ENCODE data around the gene WDR53.

The WDR53 gene

GRCh38 chr3:196602673-196603072 lies 34.3 kb upstream of the WDR53 start:
- no peak for TF ChIP-seq RAD21 (IDR thresholded peaks at IDR 0.05; ENCODE audit: low read depth)
- TF ChIP-seq TAF1 (IDR thresholded peaks at IDR 0.05; ENCODE audit: low read depth): no peak
- TF ChIP-seq EP300 (IDR thresholded peaks at IDR 0.05; ENCODE audit: borderline replicate concordance): no peak
- TF ChIP-seq TCF12 (IDR thresholded peaks at IDR 0.05; ENCODE audit: low read depth): no peak
- TF ChIP-seq, protein P1, sequence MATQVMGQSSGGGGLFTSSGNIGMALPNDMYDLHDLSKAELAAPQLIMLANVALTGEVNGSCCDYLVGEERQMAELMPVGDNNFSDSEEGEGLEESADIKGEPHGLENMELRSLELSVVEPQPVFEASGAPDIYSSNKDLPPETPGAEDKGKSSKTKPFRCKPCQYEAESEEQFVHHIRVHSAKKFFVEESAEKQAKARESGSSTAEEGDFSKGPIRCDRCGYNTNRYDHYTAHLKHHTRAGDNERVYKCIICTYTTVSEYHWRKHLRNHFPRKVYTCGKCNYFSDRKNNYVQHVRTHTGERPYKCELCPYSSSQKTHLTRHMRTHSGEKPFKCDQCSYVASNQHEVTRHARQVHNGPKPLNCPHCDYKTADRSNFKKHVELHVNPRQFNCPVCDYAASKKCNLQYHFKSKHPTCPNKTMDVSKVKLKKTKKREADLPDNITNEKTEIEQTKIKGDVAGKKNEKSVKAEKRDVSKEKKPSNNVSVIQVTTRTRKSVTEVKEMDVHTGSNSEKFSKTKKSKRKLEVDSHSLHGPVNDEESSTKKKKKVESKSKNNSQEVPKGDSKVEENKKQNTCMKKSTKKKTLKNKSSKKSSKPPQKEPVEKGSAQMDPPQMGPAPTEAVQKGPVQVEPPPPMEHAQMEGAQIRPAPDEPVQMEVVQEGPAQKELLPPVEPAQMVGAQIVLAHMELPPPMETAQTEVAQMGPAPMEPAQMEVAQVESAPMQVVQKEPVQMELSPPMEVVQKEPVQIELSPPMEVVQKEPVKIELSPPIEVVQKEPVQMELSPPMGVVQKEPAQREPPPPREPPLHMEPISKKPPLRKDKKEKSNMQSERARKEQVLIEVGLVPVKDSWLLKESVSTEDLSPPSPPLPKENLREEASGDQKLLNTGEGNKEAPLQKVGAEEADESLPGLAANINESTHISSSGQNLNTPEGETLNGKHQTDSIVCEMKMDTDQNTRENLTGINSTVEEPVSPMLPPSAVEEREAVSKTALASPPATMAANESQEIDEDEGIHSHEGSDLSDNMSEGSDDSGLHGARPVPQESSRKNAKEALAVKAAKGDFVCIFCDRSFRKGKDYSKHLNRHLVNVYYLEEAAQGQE (IDR thresholded peaks at IDR 0.05; ENCODE audit: low read depth): no peak
- no peak for TF ChIP-seq CEBPB (IDR thresholded peaks at IDR 0.05)
- no peak for TF ChIP-seq CREB1 (IDR thresholded peaks at IDR 0.05; ENCODE audit: low read depth)
- no peak for TF ChIP-seq NFIC (IDR thresholded peaks at IDR 0.05)

- TF ChIP-seq EP300 (IDR thresholded peaks at IDR 0.05; ENCODE audit: borderline replicate concordance) (no peak), ZBTB7A (IDR thresholded peaks at IDR 0.05; ENCODE audit: low read depth) (no peak), RAD21 (IDR thresholded peaks at IDR 0.05; ENCODE audit: low read depth) (no peak)
- TF ChIP-seq, protein P2, sequence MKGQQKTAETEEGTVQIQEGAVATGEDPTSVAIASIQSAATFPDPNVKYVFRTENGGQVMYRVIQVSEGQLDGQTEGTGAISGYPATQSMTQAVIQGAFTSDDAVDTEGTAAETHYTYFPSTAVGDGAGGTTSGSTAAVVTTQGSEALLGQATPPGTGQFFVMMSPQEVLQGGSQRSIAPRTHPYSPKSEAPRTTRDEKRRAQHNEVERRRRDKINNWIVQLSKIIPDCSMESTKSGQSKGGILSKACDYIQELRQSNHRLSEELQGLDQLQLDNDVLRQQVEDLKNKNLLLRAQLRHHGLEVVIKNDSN (IDR thresholded peaks at IDR 0.05): no peak
Observed at GRCh38 chr3:196600359-196600758, 32.0 kb upstream of the WDR53 start.

DNA sequence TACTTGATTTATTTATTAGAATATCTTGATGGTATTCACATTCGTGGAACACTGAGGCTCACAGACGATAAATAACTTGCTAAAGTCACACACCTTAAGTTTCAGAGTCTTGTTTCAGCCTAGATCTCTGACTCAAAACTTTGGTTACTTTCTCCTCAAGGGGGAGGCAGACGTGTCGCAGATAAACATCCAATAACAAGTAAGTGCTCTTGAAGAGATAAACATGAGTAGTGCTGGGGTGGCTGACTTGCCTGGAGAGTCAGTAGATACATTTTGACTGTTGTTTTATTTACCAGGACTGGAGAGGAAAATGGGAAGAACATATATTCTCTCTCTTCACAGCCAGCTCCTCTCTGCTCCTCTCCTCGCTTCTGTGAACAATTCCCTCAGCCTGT lies 31.4 kb upstream of the WDR53 start:
- TF ChIP-seq, protein P1 (IDR thresholded peaks at IDR 0.05; ENCODE audit: low read depth): no peak
- TF ChIP-seq TEAD4 (IDR thresholded peaks at IDR 0.05): no peak
- no peak for TF ChIP-seq MAX (IDR thresholded peaks at IDR 0.05)
- TF ChIP-seq CEBPB (IDR thresholded peaks at IDR 0.05): no peak
- no peak for TF ChIP-seq RAD21 (IDR thresholded peaks at IDR 0.05; ENCODE audit: low read depth)
- no peak for TF ChIP-seq CREB1 (IDR thresholded peaks at IDR 0.05; ENCODE audit: low read depth)

- TF ChIP-seq EP300 (IDR thresholded peaks at IDR 0.05; ENCODE audit: borderline replicate concordance): no peak
- no peak for TF ChIP-seq TCF12 (IDR thresholded peaks at IDR 0.05; ENCODE audit: low read depth)
- TF ChIP-seq, protein P2 (IDR thresholded peaks at IDR 0.05): no peak
Observed at GRCh38 chr3:196596355-196596754, 28.0 kb upstream of the WDR53 start.

- TF ChIP-seq, protein P2 (IDR thresholded peaks at IDR 0.05): no peak
- no peak for TF ChIP-seq TEAD4 (IDR thresholded peaks at IDR 0.05)
- TF ChIP-seq NFIC (IDR thresholded peaks at IDR 0.05): no peak
- no peak for TF ChIP-seq YY1 (IDR thresholded peaks at IDR 0.05; ENCODE audit: low read depth)
- no peak for TF ChIP-seq CEBPB (IDR thresholded peaks at IDR 0.05)
- no peak for TF ChIP-seq MAX (IDR thresholded peaks at IDR 0.05)
- no peak for TF ChIP-seq FOXM1 (IDR thresholded peaks at IDR 0.05; ENCODE audit: borderline replicate concordance, low read depth)
Observed at GRCh38 chr3:196590279-196590678, 21.9 kb upstream of the WDR53 start.

DNA sequence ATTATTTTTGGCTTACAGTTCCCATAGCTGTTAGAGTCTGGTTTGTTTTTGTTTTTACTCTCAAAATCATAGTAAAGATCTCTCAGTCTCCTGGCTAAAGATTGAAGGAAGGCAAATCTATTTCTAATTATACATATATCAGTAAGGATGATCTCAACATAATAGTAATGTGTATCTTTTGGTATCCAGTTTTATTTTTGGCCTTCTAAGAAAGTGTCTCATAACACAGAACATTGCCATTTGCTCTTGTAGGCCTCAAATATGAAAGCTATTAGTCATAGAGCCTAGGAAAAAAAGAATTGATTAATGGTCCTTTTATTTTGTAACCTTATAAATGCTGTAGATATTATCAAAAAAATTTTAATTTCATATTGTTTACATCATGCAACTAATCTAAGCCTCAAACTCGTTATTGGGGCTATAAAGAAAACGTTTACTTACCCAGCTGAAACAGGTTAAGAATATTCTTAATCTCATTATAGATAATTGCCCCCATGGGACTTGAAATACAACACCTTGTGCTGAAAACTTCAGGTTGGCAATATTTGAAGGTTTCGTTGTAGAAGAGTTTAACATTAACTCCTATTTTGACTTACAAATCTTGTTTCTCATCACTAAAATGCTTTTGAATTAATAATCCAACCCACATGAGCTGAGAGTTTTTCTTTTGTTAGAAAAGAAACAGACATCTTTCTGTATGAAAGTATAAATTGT lies 16.8 kb upstream of the WDR53 start:
- no peak for TF ChIP-seq TCF12 (IDR thresholded peaks at IDR 0.05; ENCODE audit: low read depth)
- no peak for TF ChIP-seq CREB1 (IDR thresholded peaks at IDR 0.05; ENCODE audit: low read depth)
- TF ChIP-seq TEAD4 (IDR thresholded peaks at IDR 0.05): no peak

DNA sequence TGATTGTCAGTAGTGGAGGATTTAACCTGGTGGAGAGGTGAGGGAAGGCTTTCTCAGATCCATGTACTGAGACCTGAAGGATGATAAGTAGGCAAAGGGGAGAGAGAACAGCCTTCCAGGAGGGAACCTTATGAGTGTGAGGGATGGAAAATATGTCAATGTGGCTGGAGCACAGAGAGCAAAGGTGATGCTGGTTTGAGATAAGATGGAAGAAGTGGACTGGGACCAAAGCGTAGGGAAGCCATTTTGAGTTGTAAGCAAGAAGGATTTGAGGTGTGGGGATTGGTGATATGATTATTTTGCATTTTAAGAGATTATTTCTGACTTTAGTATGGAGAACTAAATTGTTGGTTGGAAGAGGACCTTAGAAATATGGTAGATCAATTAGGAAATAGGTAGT lies 4.0 kb upstream of the WDR53 start:
- TF ChIP-seq TEAD4 (IDR thresholded peaks at IDR 0.05) (no peak), FOXM1 (IDR thresholded peaks at IDR 0.05; ENCODE audit: borderline replicate concordance, low read depth) (no peak), NFIC (IDR thresholded peaks at IDR 0.05) (no peak), EP300 (IDR thresholded peaks at IDR 0.05; ENCODE audit: borderline replicate concordance) (no peak), TCF12 (IDR thresholded peaks at IDR 0.05; ENCODE audit: low read depth) (no peak), ZBTB7A (IDR thresholded peaks at IDR 0.05; ENCODE audit: low read depth) (no peak), CREB1 (IDR thresholded peaks at IDR 0.05; ENCODE audit: low read depth) (no peak), EGR1 (IDR thresholded peaks at IDR 0.05) (no peak), TAF1 (IDR thresholded peaks at IDR 0.05; ENCODE audit: low read depth) (no peak), CEBPB (IDR thresholded peaks at IDR 0.05) (no peak), MAX (IDR thresholded peaks at IDR 0.05) (no peak), YY1 (IDR thresholded peaks at IDR 0.05; ENCODE audit: low read depth) (no peak), RAD21 (IDR thresholded peaks at IDR 0.05; ENCODE audit: low read depth) (no peak)
- TF ChIP-seq, protein P1 (IDR thresholded peaks at IDR 0.05; ENCODE audit: low read depth): no peak
- TF ChIP-seq, protein P2 (IDR thresholded peaks at IDR 0.05): no peak
